Neural progenitor cell (in vitro differentiated cells): ENCODE measurements around the gene GHR.

Experiments used
- EZH2phosphoT487 ChIP-seq: fragments of 200-600 bp; sonication (generic); IDR thresholded peaks from 2 replicates; pipeline ENCODE4 v1.6.1; 2017; ENCODE audit warnings: antibody characterized with exemption
- TF ChIP-seq, protein P1 (sequence below): fragments of 200-600 bp; sonication (generic); IDR thresholded peaks from 2 replicates; pipeline ENCODE4 v1.5.1; 2017; ENCODE audit warnings: antibody characterized with exemption, mild to moderate bottlenecking

DNA sequence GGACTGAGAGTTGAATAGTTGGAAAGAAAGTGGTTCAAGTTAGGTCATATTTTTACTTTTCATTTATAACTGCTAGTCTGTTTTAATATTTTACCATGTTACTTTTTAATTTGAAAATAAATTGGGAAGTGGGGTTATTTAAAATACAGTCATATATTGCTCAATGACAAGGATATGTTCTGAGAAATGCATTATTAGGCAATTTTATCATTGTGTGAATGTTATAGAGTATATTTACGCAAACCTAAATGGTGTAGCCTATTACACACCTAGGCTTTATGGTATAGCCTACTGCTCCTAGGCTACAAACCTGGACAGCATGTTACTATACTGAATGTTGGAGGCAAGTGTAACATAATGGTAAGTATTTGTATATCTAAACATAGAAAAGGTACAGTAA, 338.6 kb downstream of the GHR start:
- TF ChIP-seq, protein P1, sequence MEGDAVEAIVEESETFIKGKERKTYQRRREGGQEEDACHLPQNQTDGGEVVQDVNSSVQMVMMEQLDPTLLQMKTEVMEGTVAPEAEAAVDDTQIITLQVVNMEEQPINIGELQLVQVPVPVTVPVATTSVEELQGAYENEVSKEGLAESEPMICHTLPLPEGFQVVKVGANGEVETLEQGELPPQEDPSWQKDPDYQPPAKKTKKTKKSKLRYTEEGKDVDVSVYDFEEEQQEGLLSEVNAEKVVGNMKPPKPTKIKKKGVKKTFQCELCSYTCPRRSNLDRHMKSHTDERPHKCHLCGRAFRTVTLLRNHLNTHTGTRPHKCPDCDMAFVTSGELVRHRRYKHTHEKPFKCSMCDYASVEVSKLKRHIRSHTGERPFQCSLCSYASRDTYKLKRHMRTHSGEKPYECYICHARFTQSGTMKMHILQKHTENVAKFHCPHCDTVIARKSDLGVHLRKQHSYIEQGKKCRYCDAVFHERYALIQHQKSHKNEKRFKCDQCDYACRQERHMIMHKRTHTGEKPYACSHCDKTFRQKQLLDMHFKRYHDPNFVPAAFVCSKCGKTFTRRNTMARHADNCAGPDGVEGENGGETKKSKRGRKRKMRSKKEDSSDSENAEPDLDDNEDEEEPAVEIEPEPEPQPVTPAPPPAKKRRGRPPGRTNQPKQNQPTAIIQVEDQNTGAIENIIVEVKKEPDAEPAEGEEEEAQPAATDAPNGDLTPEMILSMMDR, result no peak
- TF ChIP-seq EZH2phosphoT487, result no peak
